Activated effector memory CD4-positive, alpha-beta T cell treated with Interleukin-2 at 50 U/mL for 16 hours (primary cell): ENCODE data around the gene SHB.

ENCODE experiments used
- DNase-seq: peaks from one replicate; pipeline ENCODE4 v3.0.0-alpha.2; 2020

SHB gene

DNA sequence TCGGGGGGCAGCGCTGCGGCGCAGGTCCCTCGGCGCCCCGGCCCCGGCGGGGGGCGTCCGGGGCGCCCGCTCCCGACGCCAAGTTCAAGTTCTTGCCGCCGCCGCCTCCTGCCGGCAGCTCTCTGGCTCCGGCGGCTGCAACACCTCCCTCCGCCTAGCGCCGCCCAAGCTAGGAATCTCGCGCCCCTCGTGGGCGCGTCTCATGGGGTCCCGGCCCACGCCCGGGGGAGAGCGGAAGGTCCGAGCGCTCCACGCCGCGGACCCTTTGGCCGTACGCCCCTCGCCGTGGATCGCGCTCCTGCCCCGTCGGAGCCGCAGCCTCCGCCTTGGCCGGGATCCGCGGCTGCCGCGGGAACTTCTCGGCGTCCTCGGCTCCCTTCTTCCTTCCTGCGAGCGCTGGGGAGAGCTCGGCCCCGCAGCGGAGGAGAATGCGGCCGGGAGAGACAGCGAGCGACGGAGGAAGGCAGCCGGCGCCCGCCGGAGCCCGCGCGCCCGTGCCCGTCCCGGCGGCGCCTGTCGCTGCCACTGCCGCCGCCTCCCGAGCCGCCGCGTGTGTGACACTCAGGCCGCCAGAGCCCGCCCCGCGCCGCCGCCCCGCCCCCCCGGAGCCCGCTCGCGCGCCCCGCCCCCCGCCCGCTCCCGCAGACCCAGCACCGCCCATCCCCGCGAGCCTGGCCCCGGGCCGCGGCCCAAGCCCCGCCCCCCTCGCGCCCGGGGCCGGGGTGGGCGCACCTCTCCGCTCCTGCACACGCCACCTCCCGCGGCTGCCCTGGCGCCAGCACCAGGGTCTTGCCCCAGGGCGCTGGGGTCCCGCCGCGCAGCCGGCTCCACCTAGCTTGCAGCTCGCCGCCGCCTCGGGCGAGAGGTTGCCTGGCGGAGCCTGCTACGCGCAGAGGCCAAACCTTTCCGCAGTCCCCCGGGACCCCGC lies at the start of gene SHB:
Gene SHB, minus strand, starts transcription at position 527 of the 928 bp plus-strand sequence. CDS start 582 bp downstream, outside the sequence.
- DNase-seq = peak; percentile 79

DNA sequence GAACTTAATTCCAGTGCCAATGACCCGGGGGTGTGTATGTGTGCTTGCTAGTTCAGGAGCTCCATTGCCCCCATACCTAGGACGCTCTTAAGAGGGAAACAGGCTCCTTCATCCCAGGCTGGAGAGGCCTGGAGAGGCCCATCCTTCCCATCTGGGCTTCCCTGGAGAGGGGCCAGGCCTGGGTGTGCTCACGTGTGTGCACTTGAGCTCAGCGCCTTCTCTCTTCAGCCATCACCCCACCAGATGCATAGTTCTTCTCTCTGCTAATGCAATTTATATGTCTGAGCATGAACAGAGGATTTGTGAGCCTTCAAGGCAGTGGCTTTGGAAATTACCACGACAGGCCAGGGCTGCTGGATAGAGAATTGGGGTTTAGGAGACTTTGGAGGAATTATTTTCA lies 48.6 kb upstream of the SHB start:
- no peak for DNase-seq

GRCh38 chr9:38114905-38115304 lies 45.9 kb upstream of the SHB start:
- DNase-seq = no peak

DNA sequence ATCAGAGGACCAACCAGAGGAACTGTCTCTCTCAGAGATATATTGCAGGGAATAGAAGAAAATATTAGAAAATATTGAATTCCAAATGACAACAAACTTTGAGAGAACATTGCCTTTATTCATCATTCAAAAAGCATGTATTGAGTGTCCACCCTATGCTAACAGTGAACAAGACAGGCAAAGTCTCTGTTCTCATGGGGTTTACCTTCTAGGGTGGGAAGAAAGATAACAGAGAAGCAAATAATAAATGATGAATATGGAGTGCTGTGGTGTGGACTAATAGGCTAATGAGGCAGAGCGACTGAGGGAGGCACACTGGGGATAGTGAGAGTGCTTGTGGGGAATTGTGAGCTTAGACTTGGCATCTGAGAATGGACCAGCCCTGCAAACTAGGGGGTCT lies 43.4 kb upstream of the SHB start:
- no peak for DNase-seq

DNA sequence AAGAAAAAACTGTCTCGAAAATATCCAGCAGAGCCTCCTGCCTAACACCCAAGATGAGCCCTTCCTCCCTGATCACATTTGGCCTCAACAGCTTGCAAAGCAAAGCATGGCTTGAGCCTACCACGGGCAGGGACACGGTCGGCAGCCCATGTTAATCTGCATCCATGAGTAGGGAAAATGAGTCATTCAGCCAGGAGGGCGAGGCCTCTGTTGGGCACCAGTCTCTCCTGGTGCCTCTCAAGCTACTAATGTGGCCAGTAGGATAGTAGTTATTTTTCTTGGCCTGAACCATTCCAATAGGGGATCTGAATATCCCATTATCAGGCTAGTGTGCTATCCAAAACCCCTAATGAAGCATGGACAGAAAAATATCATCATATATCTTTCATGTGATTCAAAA lies 43.0 kb upstream of the SHB start:
- no peak for DNase-seq

DNA sequence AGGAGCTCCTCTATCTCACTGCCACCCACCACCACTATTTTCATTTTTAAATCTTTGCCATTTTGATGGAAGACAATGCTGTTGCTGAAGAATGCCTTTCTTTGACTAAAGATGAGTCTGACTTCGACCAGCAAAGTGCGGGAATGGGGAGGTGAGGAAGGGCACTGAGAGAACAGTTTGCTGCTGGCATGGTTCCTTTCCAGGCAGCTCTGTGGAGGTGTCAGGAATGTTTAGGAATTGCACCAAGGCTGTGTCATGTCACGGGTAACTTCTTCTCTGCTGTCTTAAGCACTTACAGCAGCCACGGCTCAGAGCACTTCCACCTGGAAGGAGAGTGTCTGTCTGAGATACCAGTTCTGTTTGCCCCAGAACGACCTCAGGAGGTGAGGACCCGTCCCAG lies 41.4 kb upstream of the SHB start:
- DNase-seq = no peak

DNA sequence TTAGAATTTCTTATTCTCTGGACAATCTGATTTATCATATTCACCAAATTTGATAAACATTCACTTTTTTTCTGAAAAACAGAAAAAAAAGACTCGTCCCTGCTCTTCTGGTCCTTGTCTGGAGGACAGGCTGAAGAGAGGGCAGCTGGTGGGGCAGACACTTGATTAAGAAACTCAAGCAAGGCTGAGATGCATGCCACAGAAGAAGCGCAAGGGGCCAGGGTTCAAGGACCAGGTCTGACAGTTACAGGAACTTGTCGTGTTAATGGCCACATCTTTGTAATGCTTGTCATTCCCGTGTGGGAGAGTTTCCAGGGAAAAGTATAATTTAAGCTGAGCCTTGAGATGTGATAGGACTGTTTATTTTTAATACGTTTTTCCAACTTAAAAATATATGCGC lies 40.6 kb upstream of the SHB start:
- no peak for DNase-seq

DNA sequence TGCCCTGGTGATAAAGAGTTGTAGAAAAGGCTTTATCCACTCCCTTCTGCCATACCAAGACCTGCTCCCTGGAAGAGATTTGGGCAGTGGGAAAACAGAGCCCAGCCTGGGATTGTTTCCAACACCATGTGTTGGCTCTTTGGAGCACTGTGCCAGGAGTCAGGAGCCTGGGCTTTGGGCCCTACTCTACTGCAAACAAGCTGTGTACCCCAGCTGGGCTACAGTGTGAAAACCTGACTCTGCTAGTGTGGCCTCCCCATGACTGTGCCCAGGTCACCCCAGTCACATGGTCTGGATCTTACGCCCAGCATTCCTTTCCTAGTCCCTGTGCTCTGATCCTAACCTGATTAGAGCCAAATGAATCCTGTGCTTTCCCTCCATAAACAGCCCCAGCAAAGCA lies 39.3 kb upstream of the SHB start:
- DNase-seq = no peak

- no peak for DNase-seq
Measured at GRCh38 chr9:38107811-38108304, 38.8 kb upstream of the SHB start.

- no peak for DNase-seq
Measured at GRCh38 chr9:38107405-38107804, 38.4 kb upstream of the SHB start.

GRCh38 chr9:38106488-38106887 lies 37.5 kb upstream of the SHB start:
- no peak for DNase-seq

GRCh38 chr9:38103340-38103739 lies 34.3 kb upstream of the SHB start:
- DNase-seq = no peak

- DNase-seq = no peak
Measured at GRCh38 chr9:38101423-38101822, 32.4 kb upstream of the SHB start.

GRCh38 chr9:38096238-38096805 lies 27.3 kb upstream of the SHB start:
- no peak for DNase-seq

DNA sequence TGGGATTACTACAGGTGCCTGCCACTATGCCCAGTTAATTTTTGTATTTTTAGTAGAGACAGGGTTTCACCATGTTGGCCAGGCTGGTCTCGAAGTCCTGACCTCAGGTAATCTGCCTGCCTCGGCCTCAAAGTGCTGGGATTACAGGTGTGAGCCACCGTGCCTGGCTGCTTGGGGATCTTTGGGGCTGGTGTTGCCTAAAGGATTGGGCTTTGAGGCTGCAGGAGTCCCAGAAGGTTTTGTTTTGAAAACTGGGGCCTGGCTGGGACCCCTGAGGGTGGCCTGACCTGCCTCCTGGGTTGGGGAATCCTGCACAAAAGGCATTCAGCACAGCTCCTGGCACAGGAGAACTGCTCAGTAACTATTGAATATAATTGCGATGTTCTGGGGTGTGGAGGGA lies 25.1 kb upstream of the SHB start:
- DNase-seq = no peak

- DNase-seq = no peak
Measured at GRCh38 chr9:38092656-38093055, 23.6 kb upstream of the SHB start.

- no peak for DNase-seq
Measured at GRCh38 chr9:38092200-38092524, 23.1 kb upstream of the SHB start.

- no peak for DNase-seq
Measured at GRCh38 chr9:38091310-38092199, 22.5 kb upstream of the SHB start.

- DNase-seq = no peak
Measured at GRCh38 chr9:38090170-38090569, 21.1 kb upstream of the SHB start.

DNA sequence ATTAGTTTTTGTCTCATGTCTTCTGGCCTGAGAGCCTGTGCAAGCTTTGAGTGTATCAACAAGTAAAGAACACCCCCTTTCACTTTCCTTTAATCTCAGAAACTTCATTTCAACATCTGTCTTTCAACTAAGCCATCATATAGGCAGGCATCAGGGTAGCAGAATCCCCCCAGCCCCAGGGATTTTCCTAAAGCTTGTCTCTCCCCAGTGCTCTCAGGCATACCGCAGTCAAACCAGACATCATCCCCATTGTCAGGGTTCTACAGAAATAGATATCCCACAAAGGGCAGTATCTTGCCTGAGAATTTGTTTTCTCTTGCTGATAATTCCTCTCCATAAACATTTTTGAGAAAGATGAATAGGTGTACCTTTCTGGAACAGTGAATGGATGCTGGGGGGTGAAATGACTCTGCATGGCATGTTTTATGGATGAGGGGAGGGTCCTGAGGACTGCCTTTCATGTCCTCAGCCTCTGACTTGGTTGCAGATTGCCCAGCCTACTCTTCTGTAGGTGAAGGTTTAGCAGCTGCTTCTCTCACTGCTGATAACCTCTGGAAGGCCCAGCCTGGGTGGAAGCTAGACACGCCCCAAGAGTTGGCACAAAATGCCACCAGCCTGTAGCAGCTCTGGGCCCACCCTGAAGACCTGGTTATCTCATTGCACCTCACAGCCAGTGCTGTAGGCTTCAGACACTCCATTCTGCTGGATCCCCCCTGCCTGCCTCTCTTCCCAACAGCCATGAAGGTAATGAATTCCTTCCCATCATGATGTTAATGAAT lies 20.5 kb upstream of the SHB start:
- no peak for DNase-seq

DNA sequence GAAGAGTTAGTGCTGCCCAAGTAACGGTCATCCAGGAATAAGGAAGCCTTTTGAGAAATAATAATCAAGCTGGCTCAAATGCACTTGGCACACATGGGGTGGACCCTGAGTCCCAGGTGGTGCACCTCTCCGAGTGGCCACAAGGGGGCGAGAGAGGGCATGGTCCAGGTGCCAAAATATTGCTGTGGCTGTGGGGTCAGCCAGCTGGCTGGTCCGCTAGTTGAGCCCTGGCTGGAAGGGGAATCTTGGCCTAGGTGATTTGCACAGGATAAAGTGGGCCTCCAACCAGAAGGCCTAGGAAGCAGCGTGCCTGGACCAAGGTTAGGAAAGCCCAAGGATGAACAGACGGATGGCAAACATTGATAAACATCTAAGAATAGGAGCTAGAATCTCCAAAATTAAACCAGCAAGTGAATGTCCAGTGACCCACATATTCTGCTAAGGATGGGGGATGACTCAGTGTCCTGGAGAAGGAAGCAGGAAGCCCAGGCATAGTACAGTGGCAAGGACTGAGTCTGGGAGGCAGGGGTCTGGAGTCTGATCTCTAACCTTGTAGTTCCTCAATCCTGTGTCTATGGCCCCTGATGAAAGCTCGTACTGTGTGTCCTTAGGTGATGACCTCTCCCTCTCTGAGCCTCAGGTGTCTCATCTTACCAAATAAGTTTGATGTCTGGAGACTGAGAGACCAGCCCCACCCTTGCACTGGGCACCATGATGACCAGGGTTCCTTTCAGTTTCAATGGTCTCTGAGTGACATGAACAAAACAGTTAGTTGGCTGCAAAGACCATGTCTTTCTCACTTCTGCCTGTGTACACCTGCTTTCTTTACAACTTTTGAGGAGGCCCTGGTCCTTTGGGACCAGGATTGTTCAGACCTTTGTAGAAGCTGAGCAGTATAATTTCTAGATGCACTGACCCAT lies 19.2 kb upstream of the SHB start:
- DNase-seq = peak; percentile 51

DNA sequence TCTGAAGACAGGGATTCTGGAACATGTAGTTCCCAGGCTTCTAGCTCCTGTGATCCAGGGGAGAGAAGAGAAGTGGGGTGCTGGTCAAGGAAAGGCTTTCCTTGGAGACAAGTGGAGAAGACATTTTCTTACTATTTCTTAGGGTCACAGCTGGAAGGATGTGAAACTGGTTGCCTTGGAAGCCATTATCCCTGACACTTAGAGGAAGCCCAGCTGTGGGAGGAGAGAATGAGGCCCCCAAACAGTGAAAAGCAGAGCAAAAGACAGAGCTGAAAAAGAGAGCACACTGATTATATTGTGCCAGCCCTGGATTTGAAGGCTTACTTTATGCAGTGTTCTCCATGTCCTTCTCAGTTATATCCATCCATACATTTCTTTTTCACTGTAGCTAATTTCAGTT lies 17.5 kb upstream of the SHB start:
- DNase-seq = no peak
